HG03558 (cell line): Measurements from ENCODE around the gene DDN.

ENCODE experiments used
- ATAC-seq: cut with Tn5 transposase; IDR thresholded peaks from one replicate; pipeline ENCODE4 v1.9.1; 2021; ENCODE audit warnings: moderate number of reproducible peaks; ENCODE audit not compliant: unreplicated experiment; ENCODE audit errors: extremely low read depth

Gene DDN

DNA sequence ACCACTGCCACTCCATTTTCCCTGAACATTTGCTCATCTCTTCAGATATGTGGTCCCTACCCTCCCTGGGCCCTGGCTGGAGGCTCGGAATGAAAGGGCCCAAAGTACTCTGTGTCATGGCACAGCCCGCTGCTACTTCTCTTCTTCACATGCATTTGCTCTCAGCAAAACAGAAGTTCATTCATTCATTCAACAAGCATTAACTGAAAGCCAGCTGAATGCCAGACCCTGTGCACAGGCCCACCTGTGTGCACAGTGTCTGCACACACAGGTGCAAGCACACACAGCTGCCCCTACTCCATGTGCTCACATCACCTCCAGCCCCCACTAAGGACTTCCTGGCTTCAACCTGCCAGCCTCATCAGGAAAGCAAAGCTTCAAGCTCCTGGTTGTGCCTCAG lies 13.3 kb downstream of the DDN start:
- no peak for ATAC-seq

- ATAC-seq: no peak
These were observed 13.7 kb downstream of the DDN start for GRCh38 chr12:48985475-48985897.

DNA sequence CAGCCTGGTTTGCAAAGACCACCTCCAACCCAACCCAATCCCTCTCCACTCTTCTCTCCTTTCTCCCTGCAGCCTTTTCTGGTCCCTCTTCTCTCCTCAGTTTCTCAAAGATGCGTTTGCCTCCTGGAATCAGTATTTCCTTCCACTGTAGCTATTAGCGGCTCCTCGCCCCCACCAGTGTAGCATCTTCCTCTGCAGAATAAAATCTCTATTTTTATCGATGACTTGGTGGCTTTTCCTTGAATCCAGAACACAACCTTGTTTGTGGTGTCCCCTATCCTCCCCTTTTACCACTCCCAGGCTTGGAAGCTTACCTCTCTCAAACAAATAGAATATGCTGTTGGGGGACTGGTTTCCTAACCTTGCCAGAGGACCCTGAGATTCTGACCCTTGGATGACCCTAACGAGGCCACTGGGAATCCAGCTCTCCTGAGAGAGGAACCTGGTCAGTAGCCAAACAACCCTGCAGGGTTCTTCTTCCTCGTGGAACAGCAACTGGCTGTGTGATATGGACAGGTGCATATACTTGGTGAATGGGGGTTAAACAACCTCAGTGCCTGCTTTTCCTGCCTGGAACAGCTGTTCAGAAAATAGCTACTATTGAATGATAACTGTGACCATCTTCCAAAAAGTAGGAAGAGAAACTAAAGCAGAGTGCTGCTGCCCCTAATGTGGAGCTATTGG lies 16.6 kb downstream of the DDN start:
- no peak for ATAC-seq

DNA sequence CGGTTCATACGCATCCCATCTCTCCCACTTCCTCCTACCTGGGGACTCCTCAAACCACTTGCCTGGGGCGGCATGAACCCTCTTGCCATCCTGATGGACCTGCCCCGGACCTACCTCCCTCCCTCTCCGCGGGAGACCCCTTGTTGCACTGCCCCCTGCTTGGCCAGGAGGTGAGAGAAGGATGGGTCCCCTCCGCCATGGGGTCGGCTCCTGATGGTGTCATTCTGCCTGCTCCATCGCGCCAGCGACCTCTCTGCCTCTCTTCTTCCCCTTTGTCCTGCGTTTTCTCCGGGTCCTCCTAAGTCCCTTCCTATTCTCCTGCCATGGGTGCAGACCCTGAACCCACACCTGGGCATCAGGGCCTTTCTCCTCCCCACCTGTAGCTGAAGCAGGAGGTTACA lies 17.4 kb downstream of the DDN start:
- no peak for ATAC-seq

GRCh38 chr12:48980953-48981756 lies 18.0 kb downstream of the DDN start:
- no peak for ATAC-seq

DNA sequence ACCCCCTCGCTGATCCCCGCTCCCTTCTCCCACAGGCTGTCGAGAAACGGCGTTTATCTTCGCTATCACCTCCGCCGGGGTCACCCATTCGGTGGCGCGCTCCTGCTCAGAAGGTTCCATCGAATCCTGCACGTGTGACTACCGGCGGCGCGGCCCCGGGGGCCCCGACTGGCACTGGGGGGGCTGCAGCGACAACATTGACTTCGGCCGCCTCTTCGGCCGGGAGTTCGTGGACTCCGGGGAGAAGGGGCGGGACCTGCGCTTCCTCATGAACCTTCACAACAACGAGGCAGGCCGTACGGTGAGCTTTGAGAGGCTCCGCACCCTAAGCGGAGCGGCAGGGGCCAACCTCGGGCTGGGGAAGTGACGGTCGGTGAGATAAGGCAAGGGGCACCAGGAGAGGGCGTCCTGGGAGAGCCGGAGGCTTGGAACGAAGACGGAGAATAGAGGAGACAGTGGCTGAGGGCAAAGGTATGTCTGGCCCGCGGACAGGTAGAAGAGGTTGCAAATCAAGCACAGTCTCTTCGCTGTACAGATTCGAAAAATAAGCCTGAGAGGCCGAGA lies 18.7 kb downstream of the DDN start:
- ATAC-seq: no peak

- no peak for ATAC-seq
These were observed 19.4 kb downstream of the DDN start for GRCh38 chr12:48979602-48980388.

- no peak for ATAC-seq
These were observed 20.2 kb downstream of the DDN start for GRCh38 chr12:48978741-48979601.

DNA sequence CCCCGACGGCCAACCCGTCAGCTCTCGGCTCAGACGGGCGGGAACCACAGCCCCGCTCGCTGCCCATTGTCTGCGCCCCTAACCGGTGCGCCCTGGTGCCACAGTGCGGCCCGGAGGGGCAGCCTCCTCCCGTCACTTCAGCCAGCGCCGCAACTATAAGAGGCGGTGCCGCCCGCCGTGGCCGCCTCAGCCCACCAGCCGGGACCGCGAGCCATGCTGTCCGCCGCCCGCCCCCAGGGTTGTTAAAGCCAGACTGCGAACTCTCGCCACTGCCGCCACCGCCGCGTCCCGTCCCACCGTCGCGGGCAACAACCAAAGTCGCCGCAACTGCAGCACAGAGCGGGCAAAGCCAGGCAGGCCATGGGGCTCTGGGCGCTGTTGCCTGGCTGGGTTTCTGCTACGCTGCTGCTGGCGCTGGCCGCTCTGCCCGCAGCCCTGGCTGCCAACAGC lies 20.9 kb downstream of the DDN start, which contains the start of gene WNT1:
TSS of gene WNT1 (plus strand) at position 32 of the 450 bp plus-strand sequence. CDS start at position 361, 329 bp downstream.
- ATAC-seq: no peak

GRCh38 chr12:48977290-48978281 lies 21.6 kb downstream of the DDN start:
- no peak for ATAC-seq

- no peak for ATAC-seq
These were observed 25.1 kb downstream of the DDN start for GRCh38 chr12:48973941-48974673.

DNA sequence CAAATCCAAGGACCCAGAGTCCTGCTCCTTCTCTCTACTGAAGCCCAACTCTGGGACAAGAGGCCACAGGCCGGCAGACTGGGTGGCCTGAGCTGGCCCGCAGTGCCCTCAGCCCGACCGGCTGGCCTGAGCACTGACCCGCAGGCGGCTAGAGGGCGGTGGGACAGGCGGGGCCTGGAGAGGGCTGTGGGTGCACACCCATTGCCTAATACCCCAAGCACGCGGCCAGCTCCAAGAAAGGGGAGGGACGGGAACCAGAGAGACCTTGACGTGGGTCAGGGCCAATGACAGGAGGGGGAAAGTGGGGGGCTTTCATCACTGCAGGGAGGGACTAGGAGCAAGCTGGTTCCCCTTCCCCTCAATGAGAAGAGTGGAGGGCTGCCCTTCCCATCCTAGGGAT lies 25.6 kb downstream of the DDN start:
- no peak for ATAC-seq

- ATAC-seq: no peak
These were observed 26.2 kb downstream of the DDN start for GRCh38 chr12:48972952-48973483.

GRCh38 chr12:48972213-48972951 lies 26.8 kb downstream of the DDN start:
- no peak for ATAC-seq

GRCh38 chr12:48970702-48971334 lies 28.4 kb downstream of the DDN start:
- no peak for ATAC-seq
